DND-41 (cell line): Measurements from ENCODE around the gene PTGES.
"Not testable (repeated sequence)": the region's sequence is repeated elsewhere in the genome, so short reads cannot be mapped to it uniquely, and the experiment has no call there.

Experiments
- ATAC-seq: fragments of 200-7000 bp; cut with Tn5 transposase; 3 replicates; pipeline ENCODE4 v1.9.1; 2021; ENCODE audit warnings: low read depth; ENCODE audit not compliant: insufficient read depth
- DNase-seq: peaks from one replicate; pipeline ENCODE4 v3.0.0-alpha.2; 2020
- H2AFZ ChIP-seq: 2 replicates; pipeline ENCODE4 v1.6.0; 2012; ENCODE audit warnings: low read depth, low read length
- H3K27ac ChIP-seq: 2 replicates; pipeline ENCODE4 v1.5.1; 2012; ENCODE audit warnings: low read length, inconsistent platforms
- H3K27me3 ChIP-seq: fragments of 200-600 bp; sonication (generic); 2 replicates; pipeline ENCODE4 v1.6.0; 2012; ENCODE audit warnings: low read length, mild to moderate bottlenecking, inconsistent platforms; ENCODE audit not compliant: insufficient read depth, poor library complexity
- H3K36me3 ChIP-seq: 2 replicates; pipeline ENCODE4 v1.5.1; 2012; ENCODE audit warnings: low read length, inconsistent platforms; ENCODE audit not compliant: insufficient read depth
- H3K4me1 ChIP-seq: 2 replicates; pipeline ENCODE4 v1.5.1; 2012; ENCODE audit warnings: mild to moderate bottlenecking, low read length; ENCODE audit not compliant: insufficient read depth
- H3K4me2 ChIP-seq: 2 replicates; pipeline ENCODE4 v1.6.0; 2012; ENCODE audit warnings: mild to moderate bottlenecking, moderate library complexity, low read length, inconsistent platforms; ENCODE audit not compliant: insufficient read depth
- H3K4me3 ChIP-seq, 2 experiments: fragments of 200-600 bp in 1 of 2; shearing (Covaris generic) in 1 of 2; 2 replicates each; pipeline ENCODE4 v1.5.1; 2012 to 2016; ENCODE audit warnings: inconsistent platforms in 2 of 2, low read length in 2 of 2, mild to moderate bottlenecking in 2 of 2, low read depth in 1 of 2, moderate library complexity in 1 of 2
- H3K79me2 ChIP-seq: 2 replicates; pipeline ENCODE4 v1.6.0; 2012; ENCODE audit warnings: low read length, inconsistent platforms; ENCODE audit not compliant: insufficient read depth
- H3K9ac ChIP-seq: 2 replicates; pipeline ENCODE4 v1.6.0; 2012; ENCODE audit warnings: low read depth, mild to moderate bottlenecking, inconsistent platforms, low read length, moderate library complexity
- H3K9me3 ChIP-seq: 2 replicates; pipeline ENCODE4 v1.5.1; 2012; ENCODE audit warnings: low read length, moderate library complexity, mild to moderate bottlenecking, inconsistent platforms; ENCODE audit not compliant: insufficient read depth, severe bottlenecking
- H4K20me1 ChIP-seq: 2 replicates; pipeline ENCODE4 v1.6.0; 2012; ENCODE audit warnings: low read length; ENCODE audit not compliant: insufficient read depth
- CTCF ChIP-seq: IDR thresholded peaks from 2 replicates; pipeline ENCODE4 v1.5.1; 2012; ENCODE audit warnings: borderline replicate concordance, low read length, moderate library complexity, mild to moderate bottlenecking; ENCODE audit not compliant: poor library complexity, severe bottlenecking; ENCODE audit errors: extremely low read depth
- EZH2 ChIP-seq: IDR thresholded peaks from 3 replicates; pipeline ENCODE4 v1.6.1; 2012; ENCODE audit warnings: borderline replicate concordance, low read depth, mild to moderate bottlenecking, moderate library complexity, low read length, inconsistent platforms; ENCODE audit not compliant: severe bottlenecking

Gene PTGES

DNA sequence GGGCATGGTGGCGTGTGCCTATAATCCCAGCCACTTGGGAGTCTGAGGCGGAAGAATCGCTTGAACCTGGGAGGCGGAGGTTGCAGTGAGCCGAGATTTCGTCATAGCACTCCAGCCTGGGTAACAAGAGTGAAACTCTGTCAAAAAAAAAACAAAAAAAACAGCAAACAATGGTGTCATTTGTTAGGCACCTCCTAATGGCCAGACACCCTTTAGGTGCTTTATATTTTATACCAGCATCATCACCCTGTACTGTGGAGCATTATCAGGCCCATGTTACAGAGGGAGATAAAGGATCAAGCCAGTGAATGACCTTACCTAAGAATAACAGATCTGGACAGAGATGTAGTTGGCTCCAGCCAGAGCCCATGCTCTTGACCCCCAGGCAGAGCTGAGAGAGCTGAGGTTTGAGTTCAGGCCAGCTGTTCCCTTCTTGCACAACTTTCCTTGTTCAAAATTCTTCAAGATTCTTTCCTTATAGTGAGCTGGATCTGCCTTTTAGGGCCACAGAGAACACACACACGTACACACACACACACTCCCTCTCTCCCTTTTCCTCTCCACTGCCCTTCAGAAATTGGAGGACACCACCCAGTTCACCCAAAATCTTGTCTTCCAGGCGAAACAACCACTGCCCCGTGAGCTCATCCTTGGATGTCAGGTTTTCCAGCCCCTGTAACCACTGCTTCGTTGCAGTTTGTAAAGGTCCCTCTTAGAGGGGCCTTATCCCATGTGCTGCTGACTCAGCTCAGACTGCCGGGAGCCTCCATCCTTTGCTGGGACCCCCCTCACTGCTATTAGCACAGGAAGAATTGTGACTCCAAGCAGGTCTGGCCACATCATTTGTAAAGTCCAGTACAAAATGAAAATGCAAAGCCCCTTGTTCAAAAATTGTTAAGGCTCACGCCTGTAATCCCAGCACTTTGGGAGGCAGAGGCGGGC is 10.4 kb upstream of the PTGES start:
- no peaks in the 10 kb centered on the region for H4K20me1 ChIP-seq
- no peaks in the 10 kb centered on the region for H3K79me2 ChIP-seq
- H3K9me3 ChIP-seq: no peaks in the 10 kb centered on the region
- no peak for DNase-seq
- H3K27ac ChIP-seq: no peak overlapping the region
- no peaks in the 10 kb centered on the region for H3K27me3 ChIP-seq
- no peaks in the 10 kb centered on the region for H3K4me1 ChIP-seq
- no peaks in the 10 kb centered on the region for H3K36me3 ChIP-seq
- H3K4me2 ChIP-seq: no peak overlapping the region
- TF ChIP-seq CTCF (no peak), EZH2 (no peak)
- no peak overlapping the region for H2AFZ ChIP-seq
- H3K4me3 ChIP-seq: no peak overlapping the region
- H3K9ac ChIP-seq: no peak overlapping the region
- ATAC-seq: no peak

GRCh38 chr9:129762370-129762984 is 9.6 kb upstream of the PTGES start:
- not testable (repeated sequence) for H2AFZ ChIP-seq, ATAC-seq, H3K27me3 ChIP-seq, H3K36me3 ChIP-seq, H3K9me3 ChIP-seq, H3K79me2 ChIP-seq, H4K20me1 ChIP-seq, H3K9ac ChIP-seq, DNase-seq, H3K27ac ChIP-seq, H3K4me2 ChIP-seq, H3K4me1 ChIP-seq, H3K4me3 ChIP-seq

DNA sequence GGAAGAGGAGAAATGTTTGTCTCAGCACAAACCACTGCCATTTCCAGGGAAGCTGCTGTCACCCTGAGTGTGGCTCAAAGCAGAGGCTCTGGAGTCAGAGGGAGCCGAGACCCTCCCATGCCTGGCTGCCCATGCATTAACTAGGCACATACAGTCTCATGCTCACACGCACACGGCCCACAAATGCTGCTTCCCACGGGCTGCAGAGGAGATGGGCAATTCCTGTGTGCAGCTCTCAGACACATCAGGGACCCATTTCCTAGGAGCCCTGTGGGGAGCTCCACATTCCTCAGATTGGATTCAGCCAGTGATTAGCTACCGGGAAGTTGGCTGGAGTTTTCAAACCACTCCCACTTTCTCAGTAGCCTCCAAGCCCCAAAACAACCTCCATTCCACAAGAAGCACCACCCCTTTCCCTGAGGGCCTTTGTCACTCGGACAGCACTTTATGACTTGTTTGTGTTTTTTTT is 9.1 kb upstream of the PTGES start:
- no peaks in the 10 kb centered on the region for H3K36me3 ChIP-seq
- TF ChIP-seq EZH2: no peak
- TF ChIP-seq CTCF: no peak
- no peak overlapping the region for H3K27ac ChIP-seq
- no peak for DNase-seq
- H3K4me3 ChIP-seq: no peak overlapping the region
- H3K9ac ChIP-seq: no peak overlapping the region
- H3K9me3 ChIP-seq: no peaks in the 10 kb centered on the region
- no peaks in the 10 kb centered on the region for H4K20me1 ChIP-seq
- H2AFZ ChIP-seq: no peak overlapping the region
- H3K27me3 ChIP-seq: no peaks in the 10 kb centered on the region
- ATAC-seq: no peak
- no peaks in the 10 kb centered on the region for H3K79me2 ChIP-seq
- no peaks in the 10 kb centered on the region for H3K4me1 ChIP-seq
- H3K4me2 ChIP-seq: no peak overlapping the region

- Histone ChIP-seq H3K9me3 (no peaks in the 10 kb centered on the region), H3K36me3 (no peaks in the 10 kb centered on the region), H3K4me2 (no peak overlapping the region), H3K27ac (no peak overlapping the region), H3K9ac (no peak overlapping the region), H2AFZ (no peak overlapping the region), H3K4me3 (no peak overlapping the region), H4K20me1 (no peaks in the 10 kb centered on the region), H3K4me1 (no peaks in the 10 kb centered on the region), H3K27me3 (no peaks in the 10 kb centered on the region), H3K79me2 (no peaks in the 10 kb centered on the region)
- DNase-seq (no peak), ATAC-seq (no peak)
- TF ChIP-seq CTCF: no peak
- no peak for TF ChIP-seq EZH2
Measured at GRCh38 chr9:129761293-129761900, 8.6 kb upstream of the PTGES start.

GRCh38 chr9:129760784-129761183 is 7.9 kb upstream of the PTGES start:
- H3K4me1 ChIP-seq, H3K27ac ChIP-seq, H4K20me1 ChIP-seq, H3K9me3 ChIP-seq, H2AFZ ChIP-seq, H3K36me3 ChIP-seq, DNase-seq, H3K4me2 ChIP-seq, H3K27me3 ChIP-seq, H3K4me3 ChIP-seq, H3K79me2 ChIP-seq, ATAC-seq, H3K9ac ChIP-seq: not testable (repeated sequence)
